ENCODE data around the gene SHOC2.

GRCh38 chr10:110931769-110932381 lies 12.5 kb downstream of the SHOC2 start:
- no peak for TF ChIP-seq CTCF (IDR thresholded peaks at IDR 0.05)
- TF ChIP-seq ZFX (IDR thresholded peaks at IDR 0.05; ENCODE audit: borderline replicate concordance), result no peak

Data from 22Rv1 (cell line).